SK-N-SH treated with all-trans-retinoic acid at 6 μM for 48 hours (cell line): ENCODE measurements around the gene ZNF280C.
A peak's percentile ranks its signal among the peaks of the same experiment; 100 is the strongest.

Source experiments
- ATAC-seq: fragments of 200-7000 bp; cut with Tn5 transposase; 3 replicates; pipeline ENCODE4 v1.9.1; 2020; ENCODE audit warnings: mild to moderate bottlenecking, moderate library complexity
- CREB5 ChIP-seq: fragments of 250-450 bp; sonication (Bioruptor Pico); IDR thresholded peaks from 2 replicates; pipeline ENCODE4 v1.5.1; 2020; ENCODE audit warnings: low read depth, mild to moderate bottlenecking, moderate library complexity
- CSDC2 ChIP-seq: fragments of 250-450 bp; sonication (Bioruptor Pico); IDR thresholded peaks from 2 replicates; pipeline ENCODE4 v1.5.0; 2020; ENCODE audit warnings: mild to moderate bottlenecking, moderate library complexity
- CSRNP3 ChIP-seq: fragments of 250-450 bp; sonication (Bioruptor Pico); IDR thresholded peaks from 2 replicates; pipeline ENCODE4 v1.5.1; 2021; ENCODE audit warnings: mild to moderate bottlenecking, moderate library complexity
- ESRRG ChIP-seq: fragments of 250-450 bp; sonication (Bioruptor Pico); IDR thresholded peaks from 2 replicates; pipeline ENCODE4 v1.6.1; 2021; ENCODE audit warnings: mild to moderate bottlenecking
- GLIS3 ChIP-seq: fragments of 250-450 bp; sonication (Bioruptor Pico); IDR thresholded peaks from 2 replicates; pipeline ENCODE4 v1.5.0; 2020; ENCODE audit warnings: mild to moderate bottlenecking, moderate library complexity
- ISL1 ChIP-seq: fragments of 250-450 bp; sonication (Bioruptor Pico); IDR thresholded peaks from 2 replicates; pipeline ENCODE4 v2.1.2; 2022; ENCODE audit warnings: mild to moderate bottlenecking, moderate library complexity
- OSR1 ChIP-seq: fragments of 250-450 bp; sonication (Bioruptor Pico); IDR thresholded peaks from 2 replicates; pipeline ENCODE4 v1.8.0; 2022; ENCODE audit warnings: moderate library complexity, mild to moderate bottlenecking, inconsistent platforms
- POU6F1 ChIP-seq: fragments of 250-450 bp; sonication (Bioruptor Pico); IDR thresholded peaks from 2 replicates; pipeline ENCODE4 v1.8.0; 2021; ENCODE audit warnings: low read depth, mild to moderate bottlenecking, moderate library complexity, borderline replicate concordance
- PPARA ChIP-seq: fragments of 250-450 bp; sonication (Bioruptor Pico); IDR thresholded peaks from 2 replicates; pipeline ENCODE4 v1.5.0; 2020; ENCODE audit warnings: mild to moderate bottlenecking, borderline replicate concordance
- SNAI2 ChIP-seq: fragments of 250-450 bp; sonication (Bioruptor Pico); IDR thresholded peaks from 2 replicates; pipeline ENCODE4 v1.5.0; 2020; ENCODE audit warnings: mild to moderate bottlenecking, moderate library complexity
- TCF4 ChIP-seq: fragments of 250-450 bp; sonication (Bioruptor Pico); IDR thresholded peaks from 2 replicates; pipeline ENCODE4 v1.8.0; 2021; ENCODE audit warnings: mild to moderate bottlenecking, moderate library complexity, borderline replicate concordance
- TOX ChIP-seq: fragments of 250-450 bp; sonication (Bioruptor Pico); IDR thresholded peaks from 2 replicates; pipeline ENCODE4 v1.8.0; 2021; ENCODE audit warnings: mild to moderate bottlenecking, moderate library complexity, borderline replicate concordance
- ZC3H10 ChIP-seq: fragments of 250-450 bp; sonication (Bioruptor Pico); IDR thresholded peaks from 2 replicates; pipeline ENCODE4 v1.5.1; 2021; ENCODE audit warnings: mild to moderate bottlenecking, moderate library complexity
- ZFP3 ChIP-seq: fragments of 250-450 bp; sonication (Bioruptor Pico); IDR thresholded peaks from 2 replicates; pipeline ENCODE4 v1.5.0; 2020; ENCODE audit warnings: mild to moderate bottlenecking, moderate library complexity
- ZNF565 ChIP-seq: fragments of 450-650 bp; formaldehyde crosslinking; conservative IDR thresholded peaks from 2 replicates; pipeline ENCODE4 v1.5.0; 2020; ENCODE audit warnings: low read depth, mild to moderate bottlenecking, moderate library complexity
- ZNF70 ChIP-seq: fragments of 450-650 bp; formaldehyde crosslinking; IDR thresholded peaks from 2 replicates; pipeline ENCODE4 v1.5.0; 2020; ENCODE audit warnings: mild to moderate bottlenecking, moderate library complexity
- ZNF8 ChIP-seq: fragments of 450-650 bp; formaldehyde crosslinking; IDR thresholded peaks from 2 replicates; pipeline ENCODE4 v1.5.0; 2020; ENCODE audit warnings: mild to moderate bottlenecking, moderate library complexity
- TF ChIP-seq, protein P1 (sequence below): fragments of 250-450 bp; sonication (Bioruptor Pico); IDR thresholded peaks from 2 replicates; pipeline ENCODE4 v1.5.0; 2020; ENCODE audit warnings: mild to moderate bottlenecking, moderate library complexity

ZNF280C gene

GRCh38 chrX:130172127-130172845, 96.4 kb downstream of the ZNF280C start:
- no peak for ATAC-seq
- TF ChIP-seq ZFP3 (CRISPR knock-in tag) (no peak), PPARA (CRISPR knock-in tag) (no peak), ZNF70 (peak; percentile 92)
- TF ChIP-seq, all 23 proteins: peak for 1

DNA sequence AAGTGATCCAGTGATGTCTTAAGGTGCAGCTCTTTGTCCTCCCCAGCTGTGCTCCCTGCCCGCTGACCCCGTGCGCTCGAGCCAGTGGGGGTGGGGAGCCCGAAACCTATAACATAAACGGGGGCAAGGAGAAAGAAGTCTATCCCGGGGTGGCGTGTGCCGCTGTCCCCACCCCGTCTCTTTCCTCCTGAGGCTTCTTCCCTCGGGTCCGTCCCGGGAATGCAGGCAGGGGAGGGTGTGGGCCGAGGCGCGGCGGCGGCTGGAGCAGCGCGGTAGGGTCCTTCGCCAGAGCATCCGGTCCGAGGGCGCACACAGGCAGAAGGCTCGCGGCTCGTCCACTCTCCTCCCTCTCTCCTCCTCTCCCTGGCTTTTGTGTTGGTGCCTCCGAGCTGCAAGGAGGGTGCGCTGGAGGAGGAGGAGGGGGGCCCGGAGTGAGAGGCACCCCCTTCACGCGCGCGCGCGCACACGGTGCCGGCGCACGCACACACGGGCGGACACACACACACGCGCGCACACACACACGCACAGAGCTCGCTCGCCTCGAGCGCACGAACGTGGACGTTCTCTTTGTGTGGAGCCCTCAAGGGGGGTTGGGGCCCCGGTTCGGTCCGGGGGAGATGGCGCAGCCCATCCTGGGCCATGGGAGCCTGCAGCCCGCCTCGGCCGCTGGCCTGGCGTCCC, 97.1 kb downstream of the ZNF280C start, which contains the start of gene RAB33A:
Gene RAB33A, plus strand, starts transcription at position 517 of the 681 bp plus-strand sequence. Its CDS starts 101 bp downstream, at position 618.
- TF ChIP-seq CREB5 (CRISPR knock-in tag): no peak
- no peak for TF ChIP-seq TCF4 (CRISPR knock-in tag)
- TF ChIP-seq ZNF70: no peak
- TF ChIP-seq OSR1 (CRISPR knock-in tag): no peak
- no peak for TF ChIP-seq ESRRG (CRISPR knock-in tag)
- TF ChIP-seq POU6F1 (CRISPR knock-in tag): no peak
- TF ChIP-seq, protein P1, sequence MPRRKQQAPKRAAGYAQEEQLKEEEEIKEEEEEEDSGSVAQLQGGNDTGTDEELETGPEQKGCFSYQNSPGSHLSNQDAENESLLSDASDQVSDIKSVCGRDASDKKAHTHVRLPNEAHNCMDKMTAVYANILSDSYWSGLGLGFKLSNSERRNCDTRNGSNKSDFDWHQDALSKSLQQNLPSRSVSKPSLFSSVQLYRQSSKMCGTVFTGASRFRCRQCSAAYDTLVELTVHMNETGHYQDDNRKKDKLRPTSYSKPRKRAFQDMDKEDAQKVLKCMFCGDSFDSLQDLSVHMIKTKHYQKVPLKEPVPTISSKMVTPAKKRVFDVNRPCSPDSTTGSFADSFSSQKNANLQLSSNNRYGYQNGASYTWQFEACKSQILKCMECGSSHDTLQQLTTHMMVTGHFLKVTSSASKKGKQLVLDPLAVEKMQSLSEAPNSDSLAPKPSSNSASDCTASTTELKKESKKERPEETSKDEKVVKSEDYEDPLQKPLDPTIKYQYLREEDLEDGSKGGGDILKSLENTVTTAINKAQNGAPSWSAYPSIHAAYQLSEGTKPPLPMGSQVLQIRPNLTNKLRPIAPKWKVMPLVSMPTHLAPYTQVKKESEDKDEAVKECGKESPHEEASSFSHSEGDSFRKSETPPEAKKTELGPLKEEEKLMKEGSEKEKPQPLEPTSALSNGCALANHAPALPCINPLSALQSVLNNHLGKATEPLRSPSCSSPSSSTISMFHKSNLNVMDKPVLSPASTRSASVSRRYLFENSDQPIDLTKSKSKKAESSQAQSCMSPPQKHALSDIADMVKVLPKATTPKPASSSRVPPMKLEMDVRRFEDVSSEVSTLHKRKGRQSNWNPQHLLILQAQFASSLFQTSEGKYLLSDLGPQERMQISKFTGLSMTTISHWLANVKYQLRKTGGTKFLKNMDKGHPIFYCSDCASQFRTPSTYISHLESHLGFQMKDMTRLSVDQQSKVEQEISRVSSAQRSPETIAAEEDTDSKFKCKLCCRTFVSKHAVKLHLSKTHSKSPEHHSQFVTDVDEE (CRISPR knock-in tag): no peak
- no peak for TF ChIP-seq CSRNP3 (CRISPR knock-in tag)
- TF ChIP-seq ZNF565 (CRISPR knock-in tag): no peak
- no peak for TF ChIP-seq SNAI2 (CRISPR knock-in tag)
- TF ChIP-seq GLIS3: no peak
- TF ChIP-seq CSDC2: no peak
- TF ChIP-seq, all 23 proteins: peak for 0
- ATAC-seq: peak; percentile 68

GRCh38 chrX:130170752-130171445, 97.8 kb downstream of the ZNF280C start:
- ATAC-seq: peak; percentile 81
- TF ChIP-seq TOX: no peak
- peak; percentile 85; the same call in 1 of the 2 replicates for TF ChIP-seq SNAI2 (CRISPR knock-in tag)
- no peak for TF ChIP-seq ESRRG (CRISPR knock-in tag)
- TF ChIP-seq POU6F1 (CRISPR knock-in tag): no peak
- TF ChIP-seq ISL1 (CRISPR knock-in tag): no peak
- 0 out of 2 replicates have a peak, but pooled peaks have one; percentile 20 for TF ChIP-seq ZNF70

DNA sequence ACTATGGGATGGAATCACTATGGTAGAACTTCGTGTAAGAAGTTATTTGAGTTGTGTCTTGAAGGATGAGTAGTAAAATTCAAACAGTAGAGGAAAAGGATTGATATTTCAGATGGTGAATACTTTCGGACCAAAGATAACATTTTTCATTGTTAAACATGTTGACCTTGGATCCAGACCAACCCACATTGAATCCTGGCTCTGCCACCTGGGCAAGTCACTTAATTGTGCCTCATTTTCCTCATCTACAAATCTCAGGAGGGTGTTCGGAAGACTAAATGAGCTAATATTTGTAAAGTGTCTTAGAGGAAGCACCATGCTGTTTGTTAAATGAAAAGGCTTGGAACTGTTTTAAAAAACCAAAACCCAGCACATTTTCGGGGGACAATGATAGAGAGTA, 101.7 kb downstream of the ZNF280C start:
- TF ChIP-seq ZC3H10 (CRISPR knock-in tag) (no peak), GLIS3 (no peak), CREB5 (CRISPR knock-in tag) (no peak), ZNF8 (CRISPR knock-in tag) (no peak), ZNF70 (no peak), TCF4 (CRISPR knock-in tag) (no peak)
- ATAC-seq: no peak
